Suprapubic skin (tissue), 4 donors: Measurements from ENCODE around the gene PON3. TPM values are rescaled to one million over a fixed set of nuclear protein-coding genes. Genes with fewer than 3 reads are reported as not detected.

Experiments
- DNase-seq, 2 donors: peaks; one replicate each; pipeline ENCODE4 v3.0.0-alpha.2; 2019; ENCODE audit warnings: low spot score in 2 of 2
- H3K27ac ChIP-seq: fragments of 200-600 bp; sonication (generic); one replicate; pipeline ENCODE4 v1.5.1; 2019
- H3K27me3 ChIP-seq: fragments of 200-600 bp; sonication (generic); one replicate; pipeline ENCODE4 v1.5.1; 2019
- H3K36me3 ChIP-seq: fragments of 200-600 bp; sonication (generic); one replicate; pipeline ENCODE4 v1.5.1; 2019
- H3K4me1 ChIP-seq: fragments of 200-600 bp; sonication (generic); one replicate; pipeline ENCODE4 v1.5.1; 2019
- H3K4me3 ChIP-seq: fragments of 200-600 bp; sonication (generic); one replicate; pipeline ENCODE4 v1.5.1; 2019; ENCODE audit warnings: mild to moderate bottlenecking
- H3K9me3 ChIP-seq: fragments of 200-600 bp; sonication (generic); one replicate; pipeline ENCODE4 v1.5.1; 2019
- EP300 ChIP-seq: sonication (generic); formaldehyde crosslinking; IDR thresholded peaks from one replicate; pipeline ENCODE4 v1.6.1; 2017; ENCODE audit warnings: antibody characterized with exemption
- POLR2A ChIP-seq, 2 donors: fragments of 450-650 bp; IDR thresholded peaks; one replicate each; pipeline ENCODE4 v1.6.1; 2017; ENCODE audit warnings: antibody characterized with exemption in 2 of 2, mild to moderate bottlenecking in 2 of 2, moderate library complexity in 2 of 2
- POLR2AphosphoS5 ChIP-seq, 3 donors: sonication (generic); formaldehyde crosslinking; IDR thresholded peaks; one replicate each; pipeline ENCODE4 v1.6.1; 2017; ENCODE audit warnings: antibody characterized with exemption in 3 of 3
- WGBS: methylation state at CpG from one replicate; pipeline ENCODE4 v1.1.5; 2018; 5-methylcytosine and 5-hydroxymethylcytosine counted together
- total RNA-seq, 4 donors: library from RNA; depleted of rRNA; stranded (reverse); fragments of >200 nt; gene quantifications; one replicate each; pipeline ENCODE4 v1.1.0, GENCODE V29; 2016
- TF ChIP-seq, protein P1 (sequence below), 2 donors: fragments of 200-600 bp in 1 of 2; fragments of 450-650 bp in 1 of 2; sonication (generic) in 1 of 2; IDR thresholded peaks; one replicate each; pipeline ENCODE4 v1.5.1; 2016 to 2019; ENCODE audit warnings: antibody characterized with exemption in 2 of 2, mild to moderate bottlenecking in 1 of 2, moderate library complexity in 1 of 2

The PON3 gene
- total RNA-seq, 4 donors from 2014 or later, result 2.9 to 14.5 (median 11.7) TPM

DNA sequence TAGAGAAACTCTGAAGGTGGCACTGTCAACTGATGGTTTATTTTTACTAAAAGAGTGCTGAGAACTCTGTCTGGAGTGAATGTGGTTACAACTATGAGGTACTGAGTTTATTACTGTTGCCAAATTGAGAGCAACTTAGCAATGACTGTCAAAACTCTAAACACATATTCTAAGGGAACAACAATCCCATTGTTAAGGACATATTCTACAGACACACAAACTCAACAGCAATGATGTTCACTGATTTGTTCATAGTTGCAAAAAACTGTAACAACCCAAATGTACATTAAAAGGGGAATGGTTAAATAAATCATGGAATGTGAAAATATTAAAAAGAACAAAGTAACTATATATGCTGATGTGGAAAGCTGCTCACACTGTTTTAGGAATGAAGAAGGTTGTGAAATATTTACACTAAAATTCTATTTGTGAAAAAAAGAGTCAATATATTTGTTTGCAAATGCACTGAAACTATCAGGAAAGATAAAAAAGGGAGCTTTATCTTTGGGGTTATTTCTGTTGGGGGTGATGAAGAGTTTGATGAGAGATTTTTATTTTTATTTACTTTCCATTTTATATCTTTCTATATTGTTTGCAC is 25.8 kb upstream of the PON3 start:
- Histone ChIP-seq H3K27ac (no peak overlapping the region), H3K9me3 (no peaks in the 10 kb centered on the region), H3K27me3 (no peaks in the 10 kb centered on the region), H3K36me3 (peaks cover 7% of the 10 kb centered on the region), H3K4me3 (no peak overlapping the region), H3K4me1 (peaks cover 6% of the 10 kb centered on the region)
- DNase-seq, result no peak
- TF ChIP-seq POLR2AphosphoS5 (IDR thresholded peaks at IDR 0.05) (no peak), POLR2A (IDR thresholded peaks at IDR 0.05) (no peak), EP300 (no peak)
- TF ChIP-seq, protein P1, sequence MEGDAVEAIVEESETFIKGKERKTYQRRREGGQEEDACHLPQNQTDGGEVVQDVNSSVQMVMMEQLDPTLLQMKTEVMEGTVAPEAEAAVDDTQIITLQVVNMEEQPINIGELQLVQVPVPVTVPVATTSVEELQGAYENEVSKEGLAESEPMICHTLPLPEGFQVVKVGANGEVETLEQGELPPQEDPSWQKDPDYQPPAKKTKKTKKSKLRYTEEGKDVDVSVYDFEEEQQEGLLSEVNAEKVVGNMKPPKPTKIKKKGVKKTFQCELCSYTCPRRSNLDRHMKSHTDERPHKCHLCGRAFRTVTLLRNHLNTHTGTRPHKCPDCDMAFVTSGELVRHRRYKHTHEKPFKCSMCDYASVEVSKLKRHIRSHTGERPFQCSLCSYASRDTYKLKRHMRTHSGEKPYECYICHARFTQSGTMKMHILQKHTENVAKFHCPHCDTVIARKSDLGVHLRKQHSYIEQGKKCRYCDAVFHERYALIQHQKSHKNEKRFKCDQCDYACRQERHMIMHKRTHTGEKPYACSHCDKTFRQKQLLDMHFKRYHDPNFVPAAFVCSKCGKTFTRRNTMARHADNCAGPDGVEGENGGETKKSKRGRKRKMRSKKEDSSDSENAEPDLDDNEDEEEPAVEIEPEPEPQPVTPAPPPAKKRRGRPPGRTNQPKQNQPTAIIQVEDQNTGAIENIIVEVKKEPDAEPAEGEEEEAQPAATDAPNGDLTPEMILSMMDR (IDR thresholded peaks at IDR 0.05), result no peak

DNA sequence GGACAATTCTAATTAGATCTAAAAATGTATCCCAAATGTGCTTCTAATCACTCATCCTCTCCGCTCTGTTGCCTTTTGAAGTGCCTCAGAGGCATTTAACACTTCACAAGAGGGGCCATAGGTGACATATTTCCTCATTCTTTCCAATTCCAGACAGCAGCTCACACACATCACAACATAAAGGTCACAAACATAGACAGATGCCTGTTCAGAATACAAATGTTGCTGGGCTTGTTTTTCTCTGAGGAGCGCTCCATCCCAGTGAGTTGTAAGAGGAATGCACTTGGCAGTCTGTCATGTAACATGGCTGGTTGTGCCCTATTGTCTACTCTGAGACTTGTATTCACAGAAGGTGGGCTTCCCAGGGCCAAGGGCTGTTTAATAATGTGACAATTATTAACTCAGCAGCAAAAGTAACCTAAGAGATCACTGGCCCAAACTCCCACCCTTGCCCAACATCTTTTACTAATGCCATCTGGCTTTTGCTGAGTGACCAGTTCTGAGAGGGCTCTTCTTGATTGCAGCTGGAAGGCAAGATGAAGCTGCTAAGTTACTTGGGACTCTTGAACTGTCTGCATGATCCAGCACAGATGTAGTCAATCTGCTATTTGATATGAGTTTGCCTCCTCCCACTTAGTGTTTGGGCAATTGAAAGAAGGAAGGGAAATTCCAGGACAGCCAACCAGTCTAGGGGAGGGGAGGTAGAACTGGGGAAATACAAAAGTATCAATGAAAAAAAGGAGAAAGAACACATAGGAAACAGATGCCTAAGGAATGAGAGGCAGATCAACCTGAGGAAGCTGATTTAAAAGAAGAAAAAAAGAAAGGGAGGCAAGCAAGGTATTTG is 25.0 kb upstream of the PON3 start:
- no peak overlapping the region for H3K27ac ChIP-seq
- 75% methylated on average over 2 of the region's 2 CpGs for WGBS
- TF ChIP-seq POLR2AphosphoS5 (IDR thresholded peaks at IDR 0.05) (no peak), POLR2A (IDR thresholded peaks at IDR 0.05) (no peak), EP300 (no peak)
- TF ChIP-seq, protein P1 (IDR thresholded peaks at IDR 0.05), result no peak
- no peaks in the 10 kb centered on the region for H3K27me3 ChIP-seq
- H3K36me3 ChIP-seq, result peaks cover 7% of the 10 kb centered on the region
- no peak for DNase-seq
- no peaks in the 10 kb centered on the region for H3K9me3 ChIP-seq
- no peak overlapping the region for H3K4me3 ChIP-seq
- H3K4me1 ChIP-seq, result peaks cover 6% of the 10 kb centered on the region

DNA sequence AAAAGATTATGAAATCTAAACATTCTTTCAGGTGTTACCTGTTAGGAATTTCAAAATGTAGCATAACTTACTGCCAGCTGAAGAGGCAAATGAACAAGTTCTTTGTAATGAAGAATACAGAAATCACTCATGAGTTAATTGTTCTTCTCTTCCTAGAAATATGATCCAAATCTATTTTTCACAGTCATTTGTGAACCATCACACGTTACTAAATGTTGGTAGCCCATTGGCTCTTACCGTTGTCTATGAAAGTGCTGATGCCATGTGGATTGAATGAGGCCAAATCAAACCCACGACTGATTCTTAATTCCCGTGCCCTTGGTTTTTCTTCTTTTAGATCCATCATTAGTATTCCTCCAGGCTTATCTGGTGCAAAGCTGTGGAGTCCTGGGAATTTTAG is 15.9 kb upstream of the PON3 start:
- no peak for DNase-seq
- 87% methylated on average over 4 of the region's 4 CpGs for WGBS
- TF ChIP-seq POLR2A (IDR thresholded peaks at IDR 0.05), result no peak
- no peak for TF ChIP-seq EP300
- TF ChIP-seq, protein P1 (IDR thresholded peaks at IDR 0.05), result no peak
- TF ChIP-seq POLR2AphosphoS5 (IDR thresholded peaks at IDR 0.05), result no peak
- H3K4me1 ChIP-seq, result no peaks in the 10 kb centered on the region
- H3K36me3 ChIP-seq, result peaks cover 16% of the 10 kb centered on the region
- H3K27ac ChIP-seq, result no peak overlapping the region
- no peak overlapping the region for H3K4me3 ChIP-seq
- H3K27me3 ChIP-seq, result no peaks in the 10 kb centered on the region
- H3K9me3 ChIP-seq, result no peaks in the 10 kb centered on the region

DNA sequence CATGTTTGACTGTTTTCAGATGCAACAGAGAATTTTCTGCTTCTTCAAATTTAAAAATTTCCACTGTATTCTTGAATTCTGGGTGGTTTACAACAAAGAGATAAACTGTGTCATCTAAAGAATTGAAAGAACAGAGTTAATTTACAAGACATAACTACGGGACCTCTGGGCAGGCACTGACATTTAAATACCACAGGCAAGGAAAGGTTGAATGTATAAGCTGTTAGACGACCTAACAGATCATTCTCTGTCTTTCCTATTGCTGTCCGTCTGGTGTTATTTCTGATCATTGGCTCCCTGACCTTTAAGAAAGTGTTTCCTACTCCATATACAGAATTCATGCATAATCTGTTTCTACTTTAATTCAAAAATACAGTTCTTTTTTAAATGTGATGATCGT is 15.5 kb upstream of the PON3 start:
- Histone ChIP-seq H3K36me3 (peaks cover 20% of the 10 kb centered on the region), H3K4me3 (no peak overlapping the region), H3K27ac (no peak overlapping the region), H3K4me1 (no peaks in the 10 kb centered on the region), H3K9me3 (no peaks in the 10 kb centered on the region), H3K27me3 (no peaks in the 10 kb centered on the region)
- 79% methylated on average over 4 of the region's 4 CpGs for WGBS
- TF ChIP-seq, protein P1 (IDR thresholded peaks at IDR 0.05), result no peak
- TF ChIP-seq POLR2A (IDR thresholded peaks at IDR 0.05) (no peak), EP300 (no peak), POLR2AphosphoS5 (IDR thresholded peaks at IDR 0.05) (no peak)
- DNase-seq, result no peak

DNA sequence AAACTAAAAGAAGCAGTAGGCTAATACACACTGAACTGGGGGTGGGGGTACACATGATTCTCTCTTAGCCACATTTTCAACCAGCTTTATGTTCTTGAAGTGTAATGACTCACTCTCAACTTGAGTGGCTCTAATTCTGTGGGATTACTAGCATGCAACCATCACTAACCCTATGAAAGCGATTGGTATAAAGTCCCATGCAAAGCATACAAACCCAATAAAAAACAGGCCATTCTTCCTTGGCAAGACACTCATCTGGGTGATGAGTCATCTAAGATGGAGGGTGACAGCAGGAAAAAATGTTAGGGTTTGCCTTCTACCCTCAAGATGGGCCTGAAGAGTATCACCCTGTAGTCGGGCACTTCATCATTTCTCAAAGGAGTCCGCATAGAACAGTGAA is 14.9 kb upstream of the PON3 start:
- TF ChIP-seq EP300 (no peak), POLR2A (IDR thresholded peaks at IDR 0.05) (no peak), POLR2AphosphoS5 (IDR thresholded peaks at IDR 0.05) (no peak)
- TF ChIP-seq, protein P1 (IDR thresholded peaks at IDR 0.05), result no peak
- Histone ChIP-seq H3K9me3 (no peaks in the 10 kb centered on the region), H3K4me3 (no peak overlapping the region), H3K36me3 (peaks cover 23% of the 10 kb centered on the region), H3K4me1 (no peaks in the 10 kb centered on the region), H3K27ac (no peak overlapping the region), H3K27me3 (no peaks in the 10 kb centered on the region)
- DNase-seq, result no peak
- 95% methylated on average over 3 of the region's 3 CpGs for WGBS
